ENCODE data around the gene SLC35E4.
"Not testable (repeated sequence)": the region's sequence is repeated elsewhere in the genome, so short reads cannot be mapped to it uniquely, and the experiment has no call there.

Gene SLC35E4

GRCh38 chr22:30654361-30654760 is 18.8 kb downstream of the SLC35E4 start:
- no peak for DNase-seq

GRCh38 chr22:30655532-30655931 is 20.0 kb downstream of the SLC35E4 start:
- no peak for DNase-seq

- DNase-seq = no peak
Measured at GRCh38 chr22:30662040-30662439, 26.5 kb downstream of the SLC35E4 start.

DNA sequence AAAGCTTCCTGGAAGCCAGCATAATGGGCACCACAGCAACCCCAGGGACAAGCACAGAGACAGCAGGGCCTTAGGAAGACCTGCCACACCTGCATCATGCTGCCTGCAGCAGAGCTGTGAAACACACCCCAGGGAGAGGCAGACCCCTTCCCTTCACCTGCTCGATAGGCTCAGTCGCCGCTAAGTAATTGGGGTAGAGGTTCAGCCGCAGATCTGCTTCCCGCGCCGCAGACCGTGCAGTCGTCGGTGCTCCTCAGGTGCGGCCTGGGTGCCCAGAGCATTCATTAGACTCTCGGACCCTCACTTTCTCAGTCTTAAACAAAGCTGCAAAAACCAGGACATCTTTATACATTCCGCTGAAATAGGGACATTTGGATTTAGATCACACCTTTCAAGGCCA is 29.2 kb downstream of the SLC35E4 start:
- DNase-seq = no peak

DNA sequence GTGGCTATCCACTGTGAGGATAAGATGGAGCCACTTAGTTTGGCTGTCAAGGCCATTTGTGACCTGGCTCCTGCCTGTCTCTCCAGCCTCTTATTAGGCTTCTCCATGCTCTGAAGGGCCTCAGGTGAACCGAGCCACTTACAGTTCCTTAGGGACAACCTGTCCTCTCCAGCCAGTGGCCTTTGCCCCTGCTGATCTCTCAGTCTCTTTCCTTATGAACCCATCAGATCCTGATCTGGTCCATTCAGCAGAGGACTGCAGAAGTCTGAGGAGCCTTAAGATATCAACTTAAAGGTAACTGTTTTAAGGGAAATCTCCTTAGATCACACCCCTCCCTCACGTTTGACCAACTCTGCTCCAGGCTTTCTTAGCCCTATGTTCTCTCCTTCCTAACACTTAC is 29.7 kb downstream of the SLC35E4 start:
- DNase-seq = no peak

DNA sequence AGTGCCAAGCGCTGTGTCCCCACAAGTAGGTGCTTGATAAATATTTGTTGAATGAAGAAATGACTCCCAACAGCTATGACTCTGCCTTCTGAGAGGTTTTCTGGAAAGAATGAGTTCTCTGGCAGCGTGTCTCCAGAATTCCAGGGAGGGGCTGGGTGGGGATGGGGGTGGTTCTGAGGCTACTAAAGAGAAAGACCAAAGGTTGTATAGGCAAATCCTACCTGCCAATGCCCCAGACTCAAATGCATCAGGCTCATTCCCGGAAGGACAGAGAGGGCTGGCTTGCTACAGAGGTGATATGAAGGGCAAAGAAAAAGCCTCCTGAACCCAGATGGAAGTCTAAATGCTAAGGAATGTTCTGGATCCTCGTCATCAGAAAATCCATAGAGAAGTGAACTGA is 30.2 kb downstream of the SLC35E4 start:
- DNase-seq = no peak

DNA sequence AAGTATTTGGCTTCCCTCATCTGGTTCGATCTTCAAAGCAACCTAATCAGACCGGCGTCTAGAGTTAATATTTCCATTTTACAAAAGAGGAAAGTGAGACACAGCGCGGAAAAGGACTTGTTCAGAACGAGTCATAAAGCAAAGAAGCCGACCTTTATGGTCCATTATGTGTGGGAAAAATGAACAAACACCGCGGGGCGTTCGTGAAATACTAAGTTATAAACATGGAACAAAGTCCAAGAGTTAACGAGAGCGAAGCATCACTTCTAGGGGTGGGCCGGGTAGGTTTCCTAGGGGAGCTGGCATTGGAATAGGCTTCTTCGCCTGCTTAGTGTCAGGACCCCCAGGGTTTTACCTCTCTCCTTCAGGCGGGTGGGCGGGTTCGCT is 31.5 kb downstream of the SLC35E4 start:
- no peak for DNase-seq

GRCh38 chr22:30667494-30668385 is 32.2 kb downstream of the SLC35E4 start, which contains the start of gene DUSP18:
TSS of gene DUSP18 (minus strand) at chr22:30667875. CDS start at chr22:30664003, 3,872 bp downstream.
- DNase-seq = peak; percentile 76

DNA sequence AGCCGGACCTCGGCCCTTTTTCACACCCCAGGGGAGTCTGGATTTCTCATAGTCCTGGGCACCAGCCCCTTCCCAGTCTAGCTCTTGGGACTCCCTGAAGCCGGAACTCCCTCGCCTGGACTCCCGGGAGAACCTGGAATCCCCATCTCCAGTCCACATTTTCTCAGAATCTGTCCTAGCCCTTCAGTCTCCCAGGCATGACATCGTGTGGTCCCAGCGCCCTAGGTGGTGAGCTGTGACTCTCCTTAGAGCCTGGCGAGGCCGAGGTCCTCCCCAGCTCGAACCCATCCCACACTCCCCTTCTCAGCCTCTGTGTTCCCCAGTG is 32.8 kb downstream of the SLC35E4 start:
- DNase-seq = no peak

DNA sequence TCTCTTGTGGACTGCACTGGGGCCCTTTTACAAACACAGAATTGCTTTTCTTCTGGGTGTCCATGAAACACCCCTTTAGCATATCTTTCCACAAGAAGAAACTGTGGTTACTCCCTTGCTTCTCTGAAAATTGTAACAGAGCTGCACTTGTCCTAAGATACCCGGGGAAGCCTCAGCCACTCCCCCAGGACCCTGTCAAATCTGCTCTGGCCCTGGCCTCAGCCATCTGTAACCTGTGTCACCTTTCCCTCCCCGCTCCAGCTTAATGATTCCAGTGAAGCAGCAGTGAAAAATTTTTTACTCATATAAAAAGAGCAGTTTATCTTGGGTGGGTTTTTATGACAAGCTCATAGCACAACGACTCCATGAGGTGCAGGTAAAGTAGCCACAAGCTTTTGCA is 35.5 kb downstream of the SLC35E4 start:
- no peak for DNase-seq

- DNase-seq = no peak
Measured at GRCh38 chr22:30673136-30673535, 37.6 kb downstream of the SLC35E4 start.

- DNase-seq = no peak
Measured at GRCh38 chr22:30674482-30674881, 38.9 kb downstream of the SLC35E4 start.

DNA sequence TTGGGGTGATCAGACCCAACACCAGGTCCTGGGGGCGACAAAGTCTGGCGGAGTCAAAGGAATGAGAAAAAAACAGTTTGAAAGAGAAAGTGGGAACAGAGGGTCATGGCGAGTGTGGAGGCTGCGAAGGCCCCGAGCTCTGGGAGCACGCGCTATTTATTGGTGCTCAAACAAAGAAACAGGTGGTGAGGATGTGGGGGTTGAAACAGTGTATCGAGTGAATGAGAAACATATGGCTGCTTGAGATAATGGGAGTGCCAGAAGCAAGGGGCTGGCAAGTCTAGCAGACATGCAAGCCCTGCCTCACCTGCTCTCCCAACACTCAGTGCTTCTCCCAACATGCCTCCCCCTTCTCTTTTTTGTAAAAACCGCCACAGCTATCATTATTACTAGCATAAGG is 39.9 kb downstream of the SLC35E4 start:
- DNase-seq = no peak

- DNase-seq = not testable (repeated sequence)
Measured at GRCh38 chr22:30676565-30676964, 41.0 kb downstream of the SLC35E4 start.

- DNase-seq = not testable (repeated sequence)
Measured at GRCh38 chr22:30679895-30680690, 44.5 kb downstream of the SLC35E4 start.

DNA sequence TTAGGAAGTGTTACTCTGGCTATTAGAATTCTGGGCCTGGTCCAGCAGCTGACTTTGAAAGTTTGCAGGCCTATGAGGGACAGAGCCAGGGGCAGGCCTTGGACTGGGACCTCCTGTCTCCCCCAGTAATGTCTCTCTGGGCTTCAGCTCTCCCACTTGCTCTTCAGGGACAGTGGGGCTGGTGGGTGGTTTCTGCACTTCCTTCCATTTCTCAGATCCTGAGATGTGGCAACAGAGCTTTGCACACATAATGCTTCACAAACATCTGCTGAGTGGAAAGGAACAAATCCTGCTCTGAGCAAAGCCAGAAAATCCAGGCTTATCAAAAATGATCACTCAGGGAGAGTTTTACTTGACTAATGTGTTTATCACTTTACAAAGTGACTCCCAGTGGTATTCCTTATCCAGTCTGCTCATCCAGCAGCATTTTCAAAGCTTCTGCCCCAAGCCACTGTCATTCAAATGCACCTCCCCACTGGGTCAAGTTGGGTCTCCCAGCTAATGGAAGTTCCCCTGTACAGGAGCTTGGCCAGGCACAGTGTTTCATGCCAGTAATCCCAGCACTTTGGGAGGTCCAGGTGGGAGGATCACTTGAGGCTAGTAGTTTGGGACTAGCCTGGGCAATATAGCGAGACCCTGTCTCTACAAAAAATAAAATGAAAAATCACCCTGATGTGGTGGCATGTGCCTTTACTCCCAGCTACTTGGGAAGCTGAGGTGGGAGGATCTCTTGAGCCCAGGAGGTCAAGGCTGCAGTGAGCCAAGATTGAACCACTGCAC is 45.6 kb downstream of the SLC35E4 start:
- DNase-seq = no peak

DNA sequence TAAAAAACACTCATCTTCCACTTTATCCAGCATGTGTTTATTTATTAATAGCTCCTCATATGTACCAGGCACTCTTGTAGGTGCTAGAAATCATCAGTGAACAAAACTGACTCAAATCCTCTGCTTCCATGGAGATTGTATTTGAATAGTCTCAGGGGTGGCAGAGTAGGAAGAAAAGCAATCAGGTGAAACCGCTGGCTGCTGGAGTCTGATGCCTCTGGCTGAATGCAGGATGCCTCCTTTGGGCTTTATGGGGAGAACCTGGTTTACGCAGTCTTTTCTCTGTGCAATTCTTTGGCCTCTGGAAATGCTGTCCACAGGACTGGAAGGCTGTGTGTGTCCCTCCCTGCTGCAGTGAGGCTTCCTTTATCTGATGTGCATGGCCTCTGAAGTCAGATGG is 46.2 kb downstream of the SLC35E4 start:
- DNase-seq = no peak

GRCh38 chr22:30685178-30685577 is 49.6 kb downstream of the SLC35E4 start:
- DNase-seq = no peak

GRCh38 chr22:30687358-30687757 is 51.8 kb downstream of the SLC35E4 start:
- no peak for DNase-seq

DNA sequence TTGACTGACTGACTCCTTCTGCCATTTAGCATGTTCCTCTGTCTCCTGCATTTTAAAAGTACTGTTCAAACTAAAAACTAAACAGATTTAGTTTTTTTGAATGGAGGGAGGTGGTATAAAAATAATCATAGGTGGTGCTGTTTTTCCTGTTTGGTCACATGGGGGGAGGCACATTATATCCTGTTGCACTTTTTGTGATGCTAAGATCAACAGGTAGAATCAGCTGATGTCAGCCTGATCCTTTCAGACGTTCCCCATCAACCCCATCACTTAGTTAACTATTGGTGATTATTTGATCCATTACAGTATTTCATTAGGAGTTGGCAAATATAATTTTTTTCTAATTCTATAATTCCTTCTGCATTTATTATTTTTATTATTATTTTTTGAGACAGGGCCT is 54.0 kb downstream of the SLC35E4 start:
- no peak for DNase-seq

DNA sequence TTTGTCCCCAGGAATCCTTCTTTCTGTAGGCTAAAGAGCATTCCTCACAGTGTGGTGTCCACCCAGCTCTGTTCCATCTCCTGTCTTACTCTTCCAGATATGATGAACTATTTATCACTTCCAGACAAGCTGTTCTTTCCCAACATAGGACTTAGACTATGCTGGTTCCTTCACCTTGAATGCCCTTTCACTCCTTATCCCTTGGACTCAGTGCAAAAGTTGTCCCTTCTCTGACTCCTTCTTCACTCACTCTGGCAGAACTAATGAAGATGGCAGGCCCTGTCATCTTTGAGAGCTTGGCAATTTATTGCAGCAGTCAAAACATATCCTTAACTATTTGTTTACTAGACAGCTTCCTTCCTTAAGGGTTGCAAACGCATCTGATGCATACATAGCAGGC is 55.6 kb downstream of the SLC35E4 start:
- no peak for DNase-seq

DNA sequence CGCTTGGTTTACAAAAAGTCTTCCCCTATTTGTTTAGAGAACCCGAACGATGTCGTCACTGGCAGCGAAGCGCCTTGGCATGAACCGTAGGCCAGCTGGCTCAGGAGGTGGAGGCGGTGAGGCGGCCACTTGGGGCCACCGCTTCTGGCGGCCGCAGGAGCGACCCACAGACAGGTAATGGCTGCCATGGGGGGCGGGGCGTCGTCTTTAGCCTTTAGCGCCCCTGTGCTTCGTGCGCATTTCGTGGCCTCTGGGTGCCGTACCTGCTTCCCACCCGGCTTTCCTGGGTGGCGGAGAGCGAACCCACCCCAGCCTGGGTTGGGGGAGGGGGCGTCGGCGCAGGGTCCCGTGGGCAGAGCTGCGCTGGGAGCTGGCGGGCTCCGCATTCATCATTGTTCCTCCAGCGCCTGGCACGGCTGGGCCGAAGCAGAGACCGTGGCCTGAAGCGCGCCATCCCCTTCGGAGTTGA is 58.6 kb downstream of the SLC35E4 start:
- peak; percentile 44 for DNase-seq

- DNase-seq = peak; percentile 13
Measured at GRCh38 chr22:30694640-30695350, 59.2 kb downstream of the SLC35E4 start, which contains the start of gene OSBP2. TSS of gene OSBP2 (plus strand) at chr22:30694874. CDS start at chr22:30694910, 36 bp downstream.

Data from NCI-H526 treated with DMSO at 0.1 percent for 48 hours (cell line).